Activated T-cell treated with anti-CD3 and anti-CD28 coated beads for 1 hour (primary cell): ENCODE data around the gene DGKI.

ENCODE experiments used
- DNase-seq: peaks from one replicate; pipeline ENCODE4 v3.0.0-alpha.2; 2020; ENCODE audit warnings: low read depth

The DGKI gene

GRCh38 chr7:137871170-137871915 is 24.6 kb upstream of the DGKI start:
- DNase-seq: no peak

DNA sequence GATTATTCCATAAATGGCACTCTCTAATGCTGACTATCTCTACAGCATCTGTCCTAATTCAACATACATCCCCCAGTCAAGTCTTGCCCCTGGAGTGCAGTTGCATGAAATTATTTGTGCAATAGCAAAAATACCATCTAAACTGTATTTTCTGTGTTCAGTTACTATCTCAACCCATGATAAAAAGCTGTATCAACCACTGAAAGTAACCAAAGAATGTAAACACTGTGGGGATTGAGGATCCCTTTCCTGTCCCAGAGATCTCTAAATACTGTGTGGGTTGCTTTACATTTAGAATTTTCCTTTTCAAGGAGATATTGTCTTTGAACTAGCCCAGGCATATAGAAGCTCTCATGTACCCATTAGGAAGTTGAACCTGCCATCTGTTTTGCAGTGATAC is 23.9 kb upstream of the DGKI start:
- no peak for DNase-seq

DNA sequence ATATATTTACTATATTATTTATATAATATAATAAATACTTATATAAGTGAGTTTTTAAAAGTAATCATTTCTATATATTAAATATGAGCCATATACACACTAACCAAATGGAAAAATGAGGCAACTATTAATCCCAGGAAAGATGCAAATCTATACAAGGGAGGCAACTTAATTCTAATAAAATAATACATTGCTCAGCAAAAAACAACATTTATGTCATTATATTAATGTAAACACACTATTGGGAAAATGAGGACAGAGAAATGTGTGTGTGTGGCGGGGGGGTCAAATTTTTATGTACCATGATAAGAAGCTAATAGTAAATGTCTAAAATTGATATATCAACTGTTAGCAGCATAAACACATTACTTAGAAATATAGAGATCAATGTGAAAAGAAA is 23.3 kb upstream of the DGKI start:
- no peak for DNase-seq

GRCh38 chr7:137869260-137869659 is 22.5 kb upstream of the DGKI start:
- DNase-seq: no peak

DNA sequence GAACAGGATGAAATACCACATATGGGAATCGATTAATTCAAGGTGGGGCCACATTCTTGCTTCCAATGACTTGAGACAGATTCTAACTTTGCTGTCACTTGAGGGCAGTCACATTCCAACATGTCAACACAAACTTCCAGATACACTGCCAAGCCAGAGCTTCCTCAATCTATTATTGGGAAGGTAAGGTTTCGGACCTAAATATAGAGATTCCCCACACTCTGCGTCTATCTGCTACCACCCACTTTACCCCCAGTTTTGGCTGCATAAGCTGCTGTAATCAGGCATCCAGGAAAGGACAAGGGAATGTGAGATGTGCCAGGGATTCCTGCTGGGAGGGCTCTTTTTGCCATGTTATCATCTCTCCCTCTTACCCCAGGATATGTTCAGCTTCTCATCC is 20.5 kb upstream of the DGKI start:
- DNase-seq: no peak

- DNase-seq: no peak
These were observed 19.0 kb upstream of the DGKI start for GRCh38 chr7:137865764-137866163.

GRCh38 chr7:137862964-137863363 is 16.2 kb upstream of the DGKI start:
- DNase-seq: no peak

DNA sequence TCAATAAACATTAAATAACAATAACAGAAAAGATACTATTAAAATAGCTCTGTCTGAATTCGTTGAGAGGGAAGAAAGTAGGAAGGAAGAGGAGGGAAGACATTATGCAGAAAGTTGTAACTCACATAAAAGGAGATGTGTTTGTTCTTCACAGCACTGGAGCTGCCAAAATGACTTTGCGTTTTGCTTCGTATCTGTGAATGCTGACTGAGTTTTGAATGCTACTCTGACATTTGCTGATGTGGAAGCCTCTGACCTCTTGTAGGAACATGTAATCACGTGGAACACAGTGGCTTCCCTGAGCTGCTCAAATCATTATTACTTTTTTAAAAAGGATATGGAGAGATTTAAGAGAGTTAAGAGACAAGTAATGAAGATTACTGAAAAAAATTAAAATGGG is 15.6 kb upstream of the DGKI start:
- DNase-seq: no peak

DNA sequence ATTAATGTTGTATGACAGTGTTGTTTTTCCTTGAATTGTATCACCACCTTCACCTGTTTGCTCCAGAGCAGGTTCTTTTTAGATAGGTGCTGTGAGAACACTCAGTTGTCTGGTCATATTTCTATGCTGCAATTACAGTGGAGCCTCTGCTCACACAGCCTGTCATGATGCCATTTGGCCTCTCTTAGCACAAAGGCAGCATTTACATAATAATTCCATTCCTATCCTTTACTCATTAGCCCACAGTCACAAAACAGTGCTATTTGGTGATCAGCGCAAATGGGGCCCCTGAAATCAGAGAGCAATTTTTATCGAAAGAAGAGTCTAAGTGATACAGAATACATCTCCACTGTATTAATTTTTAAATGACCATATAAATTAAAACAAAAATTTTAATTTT is 13.8 kb upstream of the DGKI start:
- DNase-seq: no peak

DNA sequence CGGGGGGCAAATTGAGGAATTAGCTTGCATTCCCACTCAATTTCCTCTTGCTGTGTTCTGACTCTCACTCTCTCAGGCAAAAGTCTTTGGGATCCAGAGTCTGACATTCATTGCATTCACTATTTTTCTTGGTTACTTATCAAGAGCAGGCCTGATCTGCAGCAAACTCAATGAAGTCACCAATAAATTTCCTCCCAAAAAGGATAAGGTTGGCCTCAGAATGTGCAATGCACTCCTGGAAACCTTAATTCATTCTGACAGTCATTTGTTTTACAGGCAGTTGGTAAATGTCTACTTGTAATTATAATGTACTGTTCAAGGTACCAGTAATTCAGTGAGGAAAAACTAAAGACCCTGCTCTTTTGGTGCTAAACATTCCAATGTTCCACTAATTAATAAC is 6.3 kb upstream of the DGKI start:
- no peak for DNase-seq

GRCh38 chr7:137852108-137852507 is 5.3 kb upstream of the DGKI start:
- DNase-seq: no peak

- DNase-seq: no peak
These were observed 4.5 kb upstream of the DGKI start for GRCh38 chr7:137850972-137851945.

DNA sequence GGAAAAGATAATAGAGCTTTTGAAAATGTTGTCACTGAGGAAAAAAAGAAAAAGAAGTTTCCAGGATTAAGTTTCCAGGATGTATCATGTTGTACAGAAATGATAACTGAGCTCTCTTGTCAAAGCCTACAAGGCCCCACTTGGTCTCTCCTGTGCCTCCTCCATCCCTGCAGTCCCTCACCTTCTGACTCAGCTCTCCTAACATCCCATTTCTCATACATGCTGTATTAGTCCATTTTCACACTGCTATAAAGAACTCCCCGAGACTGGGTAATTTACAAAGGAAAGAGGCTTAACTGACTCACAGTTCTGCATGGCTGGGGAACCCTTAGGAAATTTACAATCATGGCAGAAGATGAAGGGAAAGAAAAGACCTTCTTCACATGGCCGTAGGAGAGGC is 3.8 kb upstream of the DGKI start:
- DNase-seq: no peak

- DNase-seq: no peak
These were observed 1.3 kb upstream of the DGKI start for GRCh38 chr7:137848095-137848494.

- no peak for DNase-seq
These were observed 835 bp upstream of the DGKI start for GRCh38 chr7:137847568-137848050.

- DNase-seq: no peak
These were observed 286 bp downstream of the DGKI start for GRCh38 chr7:137846549-137846826.

DNA sequence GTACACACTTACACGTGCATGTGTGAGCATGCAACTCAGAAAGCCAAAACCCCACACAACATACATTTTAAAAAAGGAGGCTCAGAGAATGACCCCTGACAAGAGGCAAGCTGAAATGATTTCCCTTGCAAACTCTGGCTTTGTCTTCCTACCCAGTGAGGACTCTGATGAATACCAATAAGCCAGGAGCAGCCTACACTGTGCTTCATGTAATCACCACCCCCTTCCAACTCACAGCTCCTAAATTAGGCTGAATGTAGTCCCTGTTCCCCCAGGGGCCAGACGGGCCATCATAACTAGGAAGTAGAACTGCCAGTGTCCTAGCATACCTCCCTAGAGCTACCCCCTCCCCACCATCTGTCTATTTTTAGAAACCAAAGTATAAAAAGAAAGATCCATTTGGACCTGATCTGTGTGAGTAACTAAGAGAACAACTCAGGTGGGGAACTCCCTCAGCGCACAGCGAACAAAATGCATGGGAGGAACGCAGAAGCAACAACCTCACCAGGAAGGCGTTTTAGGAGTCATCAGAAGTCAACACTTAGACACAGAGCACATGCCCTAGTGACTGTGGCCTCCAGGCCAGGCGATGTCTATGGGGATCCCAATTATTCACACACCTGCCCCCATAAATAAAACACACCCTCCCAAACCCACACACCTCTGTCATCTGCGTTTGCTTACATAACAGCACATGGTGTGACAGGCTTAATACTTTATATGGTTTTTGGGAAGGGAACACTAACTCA is 1.9 kb downstream of the DGKI start:
- no peak for DNase-seq

- no peak for DNase-seq
These were observed 6.6 kb downstream of the DGKI start for GRCh38 chr7:137839903-137840779.

DNA sequence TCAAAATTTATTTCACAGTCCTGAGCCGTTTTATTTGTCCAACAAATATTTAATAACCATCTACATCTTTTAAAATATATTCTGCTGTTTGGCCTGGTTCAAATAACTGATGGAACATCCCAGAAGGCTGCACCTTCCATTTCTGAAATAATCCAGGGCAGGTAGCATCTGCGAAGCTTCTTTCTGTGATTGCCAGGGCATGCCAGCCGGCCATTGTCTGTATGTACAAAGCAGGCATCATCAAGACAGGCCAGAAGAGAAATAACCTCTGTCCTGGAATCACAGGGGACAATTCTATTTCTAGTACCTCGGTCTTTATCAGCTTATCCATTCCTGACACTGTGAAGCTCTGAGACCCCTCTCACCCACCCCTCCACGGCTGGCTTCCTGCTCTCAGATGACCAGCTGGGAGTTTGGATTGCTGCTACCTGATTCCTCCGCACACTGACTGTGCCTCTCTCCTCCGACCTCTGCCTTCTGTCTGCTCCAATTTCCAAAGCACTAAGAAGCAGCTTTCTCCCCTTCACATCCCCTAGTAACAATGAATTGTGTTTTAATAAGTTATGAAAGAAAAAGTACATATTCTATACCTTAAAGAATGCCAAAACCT is 8.0 kb downstream of the DGKI start:
- no peak for DNase-seq

GRCh38 chr7:137836541-137836940 is 10.2 kb downstream of the DGKI start:
- DNase-seq: no peak

DNA sequence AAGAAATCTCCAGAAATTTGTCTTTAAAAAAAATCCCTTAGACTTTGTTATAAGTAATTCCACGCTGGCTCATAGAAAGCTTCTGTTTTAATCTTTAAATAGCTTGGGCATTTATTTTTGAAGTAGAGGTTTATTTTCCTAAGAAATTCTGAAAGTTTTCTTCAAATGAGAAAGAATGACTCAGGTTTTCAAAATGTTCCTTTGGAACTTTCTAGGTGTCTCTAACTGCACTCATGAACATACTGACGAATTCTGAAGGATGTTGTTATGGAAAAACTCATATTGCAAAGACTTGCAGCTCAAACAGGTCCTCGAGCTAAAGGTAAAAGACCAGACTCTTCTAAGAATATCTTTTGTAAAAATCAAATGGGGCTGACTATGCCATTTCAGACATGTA is 10.7 kb downstream of the DGKI start:
- DNase-seq: no peak
